GM10266 (cell line): ENCODE measurements around the gene GALK2.

ENCODE experiments used
- DNase-seq: peaks from one replicate; pipeline ENCODE4 v3.0.0; 2012; ENCODE audit errors: extremely low spot score
- TF ChIP-seq, protein P1 (sequence below): IDR thresholded peaks from 2 replicates; pipeline ENCODE4 v1.5.1; 2012; ENCODE audit warnings: mild to moderate bottlenecking, low read depth; ENCODE audit not compliant: control insufficient read depth, insufficient read depth; ENCODE audit errors: missing control alignments

The GALK2 gene

DNA sequence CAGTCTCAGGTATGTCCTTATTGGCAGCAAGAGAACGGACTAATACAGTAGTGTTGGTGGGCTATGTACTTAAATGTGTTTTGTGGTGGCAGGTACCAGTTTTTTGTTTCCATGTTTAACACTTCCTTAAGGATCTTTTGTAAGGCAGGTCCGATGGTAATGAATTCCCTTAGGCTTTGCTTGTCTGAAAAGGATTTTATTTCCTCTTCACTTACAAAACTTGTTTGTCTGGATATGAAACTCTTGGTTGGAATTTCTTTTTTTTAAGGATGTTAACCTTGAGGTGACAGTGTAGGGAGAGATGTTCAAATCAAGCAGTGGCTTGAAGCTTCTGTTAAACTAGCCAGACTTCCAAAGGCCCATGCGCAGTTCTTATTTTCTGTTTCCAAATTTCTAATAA, 130.8 kb downstream of the GALK2 start:
- no peak for DNase-seq
- TF ChIP-seq, protein P1, sequence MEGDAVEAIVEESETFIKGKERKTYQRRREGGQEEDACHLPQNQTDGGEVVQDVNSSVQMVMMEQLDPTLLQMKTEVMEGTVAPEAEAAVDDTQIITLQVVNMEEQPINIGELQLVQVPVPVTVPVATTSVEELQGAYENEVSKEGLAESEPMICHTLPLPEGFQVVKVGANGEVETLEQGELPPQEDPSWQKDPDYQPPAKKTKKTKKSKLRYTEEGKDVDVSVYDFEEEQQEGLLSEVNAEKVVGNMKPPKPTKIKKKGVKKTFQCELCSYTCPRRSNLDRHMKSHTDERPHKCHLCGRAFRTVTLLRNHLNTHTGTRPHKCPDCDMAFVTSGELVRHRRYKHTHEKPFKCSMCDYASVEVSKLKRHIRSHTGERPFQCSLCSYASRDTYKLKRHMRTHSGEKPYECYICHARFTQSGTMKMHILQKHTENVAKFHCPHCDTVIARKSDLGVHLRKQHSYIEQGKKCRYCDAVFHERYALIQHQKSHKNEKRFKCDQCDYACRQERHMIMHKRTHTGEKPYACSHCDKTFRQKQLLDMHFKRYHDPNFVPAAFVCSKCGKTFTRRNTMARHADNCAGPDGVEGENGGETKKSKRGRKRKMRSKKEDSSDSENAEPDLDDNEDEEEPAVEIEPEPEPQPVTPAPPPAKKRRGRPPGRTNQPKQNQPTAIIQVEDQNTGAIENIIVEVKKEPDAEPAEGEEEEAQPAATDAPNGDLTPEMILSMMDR, result no peak

- TF ChIP-seq, protein P1, result no peak
- no peak for DNase-seq
Measured at GRCh38 chr15:49301562-49301961, 131.5 kb downstream of the GALK2 start.

DNA sequence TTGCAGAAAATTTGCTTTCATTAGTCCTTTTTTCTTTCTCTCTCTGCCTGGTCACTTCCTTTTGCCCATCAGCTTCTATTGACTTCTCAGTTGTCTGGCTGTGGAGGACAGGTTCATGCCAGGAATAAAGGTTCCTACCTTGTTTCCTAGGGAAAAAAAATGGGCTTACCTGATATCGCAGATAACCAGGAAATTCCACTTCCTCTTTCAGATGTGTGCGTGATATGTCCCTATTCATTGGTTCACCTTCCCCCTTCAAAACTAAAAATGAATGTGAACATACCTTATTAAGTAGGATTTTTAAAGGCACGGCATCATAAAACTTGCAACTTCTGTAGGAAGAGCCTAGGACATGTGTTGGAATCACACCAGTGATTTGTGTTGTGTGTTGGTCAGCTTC, 133.0 kb downstream of the GALK2 start:
- TF ChIP-seq, protein P1, result no peak
- DNase-seq, result no peak

GRCh38 chr15:49306551-49306950, 136.5 kb downstream of the GALK2 start:
- no peak for DNase-seq
- TF ChIP-seq, protein P1, result no peak

- TF ChIP-seq, protein P1, result no peak
- DNase-seq, result no peak
Measured at GRCh38 chr15:49308686-49309085, 138.6 kb downstream of the GALK2 start.

GRCh38 chr15:49309889-49310288, 139.8 kb downstream of the GALK2 start:
- no peak for DNase-seq
- TF ChIP-seq, protein P1, result no peak

DNA sequence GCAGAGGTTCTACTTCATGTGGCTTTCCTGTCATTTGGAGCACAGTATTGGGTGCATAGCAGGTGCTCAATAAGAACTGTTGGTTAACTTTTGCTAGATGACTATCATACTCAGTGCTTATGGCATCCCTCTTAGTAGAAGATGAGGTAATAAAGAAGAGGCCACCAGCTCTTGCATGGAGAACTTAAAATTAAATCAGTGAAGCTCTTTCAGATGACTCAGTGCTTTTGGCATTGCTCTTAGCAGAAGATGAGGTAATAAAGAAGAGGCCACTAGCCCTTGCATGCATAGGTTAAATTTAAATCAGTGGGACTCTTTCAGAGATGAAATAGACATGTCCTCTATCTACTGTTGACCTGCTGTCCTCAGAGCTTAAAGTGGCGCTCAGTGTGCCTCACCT, 143.6 kb downstream of the GALK2 start:
- TF ChIP-seq, protein P1, result no peak
- no peak for DNase-seq

GRCh38 chr15:49314716-49315115, 144.7 kb downstream of the GALK2 start:
- TF ChIP-seq, protein P1, result no peak

More at GRCh38 chr15:49314716-49315115, 144.7 kb downstream of the GALK2 start:
- DNase-seq, result no peak
